Esophagus muscularis mucosa (tissue), 4 donors: ENCODE results near the gene NTF3. TPM values are rescaled to one million over a fixed set of nuclear protein-coding genes. Genes with fewer than 3 reads are reported as not detected.
"Not testable (repeated sequence)": the region's sequence is repeated elsewhere in the genome, so short reads cannot be mapped to it uniquely, and the experiment has no call there.

Source experiments
- DNase-seq: peaks from one replicate; pipeline ENCODE4 v3.0.0-alpha.2; 2017; ENCODE audit errors: extremely low spot score
- H3K27ac ChIP-seq, 4 donors: fragments of 200-600 bp; sonication (generic); replicated peaks in 1 of 4; 1 replicate in 3 of 4; 2 replicates in 1 of 4; pipeline ENCODE4 v1.5.1; 2016 to 2019; ENCODE audit warnings: mild to moderate bottlenecking in 1 of 4
- H3K27me3 ChIP-seq, 4 donors: fragments of 200-600 bp; sonication (generic); one replicate each; pipeline versions ENCODE4 v1.5.1 to v1.6.0; 2016 to 2019
- H3K36me3 ChIP-seq, 4 donors: fragments of 200-600 bp; sonication (generic); one replicate each; pipeline ENCODE4 v1.5.1; 2016 to 2019
- H3K4me1 ChIP-seq, 4 donors: fragments of 200-600 bp; sonication (generic); one replicate each; pipeline ENCODE4 v1.5.1; 2016 to 2019
- H3K4me3 ChIP-seq, 4 donors: fragments of 200-600 bp; sonication (generic); 1 replicate in 2 of 4; 2 replicates in 2 of 4; pipeline ENCODE4 v1.5.1; 2016 to 2019; ENCODE audit warnings: mild to moderate bottlenecking in 4 of 4, moderate library complexity in 1 of 4
- H3K9me3 ChIP-seq, 4 donors: fragments of 200-600 bp; sonication (generic); 1 replicate in 3 of 4; 2 replicates in 1 of 4; pipeline ENCODE4 v1.5.1; 2016 to 2019
- EP300 ChIP-seq: sonication (generic); formaldehyde crosslinking; IDR thresholded peaks from one replicate; pipeline ENCODE4 v1.6.1; 2017; ENCODE audit warnings: antibody characterized with exemption
- POLR2A ChIP-seq: fragments of 450-650 bp; IDR thresholded peaks from one replicate; pipeline ENCODE4 v1.6.1; 2017; ENCODE audit warnings: antibody characterized with exemption, moderate library complexity, mild to moderate bottlenecking, low read depth
- POLR2AphosphoS5 ChIP-seq, 2 donors: sonication (generic); formaldehyde crosslinking; IDR thresholded peaks; one replicate each; pipeline ENCODE4 v1.6.1; 2017; ENCODE audit warnings: antibody characterized with exemption in 2 of 2
- WGBS: methylation state at CpG from one replicate; pipeline ENCODE4 v1.1.5; 2018; 5-methylcytosine and 5-hydroxymethylcytosine counted together
- intact Hi-C: fragments of 100-400 bp; cut with DNase I; formaldehyde crosslinking; loops from one replicate; pipeline ENCODE4 v1.15.1; 2023
- total RNA-seq, 4 donors: library from RNA; depleted of rRNA; stranded (reverse); fragments of >200 nt; gene quantifications; one replicate each; pipeline versions ENCODE4 v1.1.0 to v1.2.1, GENCODE V29; 2016
- TF ChIP-seq, protein P1 (sequence below), 3 experiments: fragments of 200-600 bp in 2 of 3; fragments of 450-650 bp in 1 of 3; sonication (generic) in 2 of 3; IDR thresholded peaks; one replicate each; pipeline ENCODE4 v1.5.1; 2017 to 2019; ENCODE audit warnings: antibody characterized with exemption in 3 of 3, mild to moderate bottlenecking in 2 of 3, moderate library complexity in 1 of 3

Gene NTF3
- total RNA-seq, 4 donors from 2014 or later = 0.71 to 1.2 (median 1.0) TPM; not detected in 1

DNA sequence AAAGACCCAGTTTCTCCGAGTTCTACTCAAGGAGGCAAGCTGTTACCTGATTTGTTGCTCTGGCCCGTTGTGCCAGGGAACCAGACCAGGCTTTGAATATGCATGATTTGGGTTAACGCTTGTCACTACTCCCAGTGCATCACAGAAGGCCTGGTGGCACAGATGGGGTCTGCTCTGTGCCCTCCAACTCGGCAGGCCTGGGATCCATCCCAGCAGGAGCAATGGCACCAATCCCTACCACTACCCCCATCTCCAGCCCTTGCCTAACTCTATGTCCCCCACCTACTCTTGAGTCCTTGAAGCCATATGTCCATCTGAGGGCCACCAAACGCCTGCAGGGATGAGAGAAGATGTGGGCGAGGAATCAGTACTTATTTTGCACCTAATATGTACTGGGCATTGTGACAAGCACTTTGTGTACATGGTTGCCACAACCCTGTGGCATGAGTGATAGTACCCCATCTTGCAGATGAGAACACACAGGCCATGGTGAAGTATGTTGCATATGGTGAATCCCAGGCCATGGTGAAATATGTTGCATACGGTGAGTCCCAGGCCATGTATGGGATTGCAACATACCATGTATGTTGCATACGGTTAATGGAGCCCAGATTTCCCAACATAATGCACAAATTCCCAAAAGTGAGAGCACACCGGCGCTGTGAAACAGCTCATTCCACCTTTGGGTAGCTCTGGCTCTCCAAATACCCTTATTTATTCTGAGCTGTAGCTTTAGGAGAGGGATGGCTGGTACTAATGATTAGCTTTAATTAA is 102.7 kb downstream of the NTF3 start:
- Histone ChIP-seq H3K9me3 (peaks cover 0 to 3% (median 0%) of the 10 kb centered on the region in 4 donors), H3K4me3 (no peak overlapping the region), H3K36me3 (no peaks in the 10 kb centered on the region), H3K27me3 (no peaks in the 10 kb centered on the region), H3K4me1 (no peaks in the 10 kb centered on the region), H3K27ac (no peak overlapping the region)
- TF ChIP-seq EP300 (no peak), POLR2A (no peak)
- intact Hi-C loops = no loop called here
- 90% methylated on average over 10 of the region's 10 CpGs for WGBS
- DNase-seq = peak; percentile 83

DNA sequence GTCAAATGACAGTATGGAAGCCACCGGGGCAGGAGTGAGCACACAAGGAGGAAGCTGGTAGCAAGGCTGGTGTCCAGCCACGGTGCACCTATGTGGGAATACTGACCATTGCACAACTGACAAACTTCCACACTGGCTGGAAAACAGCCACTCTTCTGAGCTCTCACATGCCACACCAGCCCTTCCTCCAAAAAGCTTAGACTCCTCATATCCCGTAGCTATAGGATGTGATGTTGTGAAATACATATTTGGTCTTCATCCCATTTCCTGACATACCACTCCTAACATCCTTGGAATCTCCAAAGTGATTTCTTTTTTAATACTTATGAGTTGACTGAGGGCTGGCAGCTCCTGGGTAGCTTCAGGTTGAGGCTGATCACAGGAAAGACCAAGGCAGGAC is 103.6 kb downstream of the NTF3 start:
- TF ChIP-seq EP300 (no peak), POLR2A (no peak), POLR2AphosphoS5 (IDR thresholded peaks at IDR 0.05) (no peak)
- TF ChIP-seq, protein P1, sequence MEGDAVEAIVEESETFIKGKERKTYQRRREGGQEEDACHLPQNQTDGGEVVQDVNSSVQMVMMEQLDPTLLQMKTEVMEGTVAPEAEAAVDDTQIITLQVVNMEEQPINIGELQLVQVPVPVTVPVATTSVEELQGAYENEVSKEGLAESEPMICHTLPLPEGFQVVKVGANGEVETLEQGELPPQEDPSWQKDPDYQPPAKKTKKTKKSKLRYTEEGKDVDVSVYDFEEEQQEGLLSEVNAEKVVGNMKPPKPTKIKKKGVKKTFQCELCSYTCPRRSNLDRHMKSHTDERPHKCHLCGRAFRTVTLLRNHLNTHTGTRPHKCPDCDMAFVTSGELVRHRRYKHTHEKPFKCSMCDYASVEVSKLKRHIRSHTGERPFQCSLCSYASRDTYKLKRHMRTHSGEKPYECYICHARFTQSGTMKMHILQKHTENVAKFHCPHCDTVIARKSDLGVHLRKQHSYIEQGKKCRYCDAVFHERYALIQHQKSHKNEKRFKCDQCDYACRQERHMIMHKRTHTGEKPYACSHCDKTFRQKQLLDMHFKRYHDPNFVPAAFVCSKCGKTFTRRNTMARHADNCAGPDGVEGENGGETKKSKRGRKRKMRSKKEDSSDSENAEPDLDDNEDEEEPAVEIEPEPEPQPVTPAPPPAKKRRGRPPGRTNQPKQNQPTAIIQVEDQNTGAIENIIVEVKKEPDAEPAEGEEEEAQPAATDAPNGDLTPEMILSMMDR (IDR thresholded peaks at IDR 0.05) = no peak
- no peaks in the 10 kb centered on the region for H3K36me3 ChIP-seq
- WGBS = 78% methylated on average over 3 of the region's 3 CpGs
- peaks cover 0 to 6% (median 0%) of the 10 kb centered on the region in 4 donors for H3K9me3 ChIP-seq
- DNase-seq = peak; percentile 83
- no peaks in the 10 kb centered on the region for H3K4me1 ChIP-seq
- intact Hi-C loops = no loop called here
- H3K4me3 ChIP-seq = no peak overlapping the region
- H3K27me3 ChIP-seq = no peaks in the 10 kb centered on the region
- no peak overlapping the region for H3K27ac ChIP-seq

DNA sequence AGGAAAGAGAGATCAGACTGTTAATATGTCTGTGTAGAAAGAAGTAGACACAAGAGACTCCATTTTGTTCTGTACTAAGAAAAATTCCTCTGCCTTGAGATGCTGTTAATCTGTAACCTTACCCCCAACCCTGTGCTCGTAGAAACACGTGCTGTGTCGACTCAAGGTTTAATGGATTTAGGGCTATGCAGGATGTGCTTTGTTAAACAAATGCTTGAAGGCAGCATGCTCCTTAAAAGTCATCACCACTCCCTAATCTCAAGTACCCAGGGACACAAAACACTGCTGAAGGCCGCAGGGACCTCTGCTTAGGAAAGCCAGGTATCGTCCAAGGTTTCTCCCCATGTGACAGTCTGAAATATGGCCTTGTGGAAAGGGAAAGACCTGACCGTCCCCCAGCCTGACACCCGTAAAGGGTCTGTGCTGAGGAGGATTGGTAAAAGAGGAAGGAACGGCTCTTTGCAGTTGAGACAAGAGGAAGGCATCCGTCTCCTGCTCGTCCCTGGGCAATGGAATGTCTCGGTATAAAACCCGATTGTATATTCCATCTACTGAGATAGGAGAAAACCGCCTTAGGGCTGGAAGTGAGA is 105.2 kb downstream of the NTF3 start:
- WGBS = 75% methylated on average over 7 of the region's 13 CpGs
- H3K9me3 ChIP-seq, H3K27ac ChIP-seq, DNase-seq, H3K36me3 ChIP-seq, H3K4me3 ChIP-seq, intact Hi-C loops, H3K4me1 ChIP-seq, H3K27me3 ChIP-seq: not testable (repeated sequence)

DNA sequence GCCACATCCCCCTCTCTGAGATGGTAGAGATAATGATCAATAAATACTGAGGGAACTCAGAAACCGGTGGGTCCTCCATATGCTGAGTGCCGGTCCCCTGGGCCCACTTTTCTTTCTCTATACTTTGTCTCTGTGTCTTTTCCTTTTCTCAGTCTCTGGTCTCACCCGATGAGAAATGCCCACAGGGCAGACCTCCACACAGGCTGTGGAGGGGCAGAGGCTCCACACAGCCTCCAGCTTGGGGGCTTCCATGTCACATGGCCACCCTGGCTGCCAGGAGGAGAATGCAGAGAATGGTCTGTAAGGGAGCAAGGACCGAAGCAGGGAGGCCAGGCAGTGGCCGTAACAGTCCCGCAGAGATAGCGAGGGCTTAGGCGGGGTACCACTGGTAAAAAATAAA is 105.9 kb downstream of the NTF3 start:
- TF ChIP-seq POLR2A (no peak), EP300 (no peak), POLR2AphosphoS5 (IDR thresholded peaks at IDR 0.05) (no peak)
- TF ChIP-seq, protein P1 (IDR thresholded peaks at IDR 0.05) = no peak
- no peaks in the 10 kb centered on the region for H3K27me3 ChIP-seq
- H3K27ac ChIP-seq = no peak overlapping the region
- intact Hi-C loops = no loop called here
- no peak overlapping the region for H3K4me3 ChIP-seq
- WGBS = 89% methylated on average over 8 of the region's 8 CpGs
- peaks cover 0 to 5% (median 0%) of the 10 kb centered on the region in 4 donors for H3K9me3 ChIP-seq
- peak; percentile 62 for DNase-seq
- no peaks in the 10 kb centered on the region for H3K4me1 ChIP-seq
- H3K36me3 ChIP-seq = no peaks in the 10 kb centered on the region
